Measurements from ENCODE around the gene NPEPL1. TPM values are rescaled to one million over a fixed set of nuclear protein-coding genes. Genes with fewer than 3 reads are reported as not detected.
"Not testable (repeated sequence)": the region's sequence is repeated elsewhere in the genome, so short reads cannot be mapped to it uniquely, and the experiment has no call there.

Gene NPEPL1
- total and polyA plus RNA-seq, 2 donors, result 7.4 to 52.3 TPM

GRCh38 chr20:58755062-58755697 is 62.6 kb downstream of the NPEPL1 start:
- Histone ChIP-seq H3K9me3 (ENCODE audit: control insufficient read depth in 2 of 2, insufficient read depth in 1 of 2, low read length in 1 of 2) (no peaks in the 10 kb centered on the region), H3K27me3 (ENCODE audit: control insufficient read depth in 2 of 2, insufficient read depth in 1 of 2, low read length in 1 of 2) (peaks cover 0 to 5% of the 10 kb centered on the region in 2 donors), H3K4me3 (ENCODE audit: low read length in 2 of 2) (no peak overlapping the region), H3K4me1 (ENCODE audit: control insufficient read depth in 2 of 2, insufficient read depth in 2 of 2, low read length in 2 of 2) (no peaks in the 10 kb centered on the region), H3K27ac (ENCODE audit: low read depth in 1 of 2, low read length in 1 of 2) (no peak overlapping the region), H3K36me3 (ENCODE audit: control insufficient read depth in 2 of 2, insufficient read depth in 2 of 2, low read length in 1 of 2) (no peaks in the 10 kb centered on the region)
- no peak for DNase-seq (ENCODE audit: low read depth in 6 of 9, low spot score in 9 of 9)
- 93% methylated on average over 18 of the region's 18 CpGs for WGBS

GRCh38 chr20:58755766-58756449 is 63.3 kb downstream of the NPEPL1 start:
- no peak overlapping the region for H3K4me3 ChIP-seq (ENCODE audit: low read length in 2 of 2)
- no peak overlapping the region for H3K27ac ChIP-seq (ENCODE audit: low read depth in 1 of 2, low read length in 1 of 2)
- 88% methylated on average over 28 of the region's 28 CpGs for WGBS
- H3K9me3 ChIP-seq (ENCODE audit: control insufficient read depth in 2 of 2, insufficient read depth in 1 of 2, low read length in 1 of 2), result no peaks in the 10 kb centered on the region
- peaks cover 0 to 5% of the 10 kb centered on the region in 2 donors for H3K27me3 ChIP-seq (ENCODE audit: control insufficient read depth in 2 of 2, insufficient read depth in 1 of 2, low read length in 1 of 2)
- H3K4me1 ChIP-seq (ENCODE audit: control insufficient read depth in 2 of 2, insufficient read depth in 2 of 2, low read length in 2 of 2), result no peaks in the 10 kb centered on the region
- H3K36me3 ChIP-seq (ENCODE audit: control insufficient read depth in 2 of 2, insufficient read depth in 2 of 2, low read length in 1 of 2), result no peaks in the 10 kb centered on the region
- no peak for DNase-seq (ENCODE audit: low read depth in 6 of 9, low spot score in 9 of 9)

- WGBS, result 76% methylated on average over 7 of the region's 7 CpGs
- Histone ChIP-seq H3K27ac (ENCODE audit: low read depth in 1 of 2, low read length in 1 of 2) (no peak overlapping the region), H3K27me3 (ENCODE audit: control insufficient read depth in 2 of 2, insufficient read depth in 1 of 2, low read length in 1 of 2) (peaks cover 0 to 5% of the 10 kb centered on the region in 2 donors), H3K4me1 (ENCODE audit: control insufficient read depth in 2 of 2, insufficient read depth in 2 of 2, low read length in 2 of 2) (no peaks in the 10 kb centered on the region), H3K36me3 (ENCODE audit: control insufficient read depth in 2 of 2, insufficient read depth in 2 of 2, low read length in 1 of 2) (no peaks in the 10 kb centered on the region), H3K9me3 (ENCODE audit: control insufficient read depth in 2 of 2, insufficient read depth in 1 of 2, low read length in 1 of 2) (no peaks in the 10 kb centered on the region), H3K4me3 (ENCODE audit: low read length in 2 of 2) (no peak overlapping the region)
- no peak for DNase-seq (ENCODE audit: low read depth in 6 of 9, low spot score in 9 of 9)
Observed at GRCh38 chr20:58756450-58756775, 63.8 kb downstream of the NPEPL1 start.

GRCh38 chr20:58757647-58758046 is 65.0 kb downstream of the NPEPL1 start:
- H3K4me1 ChIP-seq (ENCODE audit: control insufficient read depth in 2 of 2, insufficient read depth in 2 of 2, low read length in 2 of 2); H3K36me3 ChIP-seq (ENCODE audit: control insufficient read depth in 2 of 2, insufficient read depth in 2 of 2, low read length in 1 of 2); DNase-seq (ENCODE audit: low read depth in 6 of 9, low spot score in 9 of 9); H3K9me3 ChIP-seq (ENCODE audit: control insufficient read depth in 2 of 2, insufficient read depth in 1 of 2, low read length in 1 of 2); H3K4me3 ChIP-seq (ENCODE audit: low read length in 2 of 2); H3K27me3 ChIP-seq (ENCODE audit: control insufficient read depth in 2 of 2, insufficient read depth in 1 of 2, low read length in 1 of 2); H3K27ac ChIP-seq (ENCODE audit: low read depth in 1 of 2, low read length in 1 of 2): not testable (repeated sequence)
- WGBS, result 98% methylated on average over 5 of the region's 5 CpGs

GRCh38 chr20:58759947-58760346 is 67.3 kb downstream of the NPEPL1 start:
- no peak for DNase-seq (ENCODE audit: low read depth in 6 of 9, low spot score in 9 of 9)
- WGBS, result 94% methylated on average over 3 of the region's 3 CpGs
- H3K9me3 ChIP-seq (ENCODE audit: control insufficient read depth in 2 of 2, insufficient read depth in 1 of 2, low read length in 1 of 2), result no peaks in the 10 kb centered on the region

GRCh38 chr20:58760856-58761255 is 68.3 kb downstream of the NPEPL1 start:
- Histone ChIP-seq H3K4me3 (ENCODE audit: low read length in 2 of 2) (no peak overlapping the region), H3K27ac (ENCODE audit: low read depth in 1 of 2, low read length in 1 of 2) (no peak overlapping the region), H3K27me3 (ENCODE audit: control insufficient read depth in 2 of 2, insufficient read depth in 1 of 2, low read length in 1 of 2) (no peaks in the 10 kb centered on the region), H3K4me1 (ENCODE audit: control insufficient read depth in 2 of 2, insufficient read depth in 2 of 2, low read length in 2 of 2) (no peaks in the 10 kb centered on the region), H3K36me3 (ENCODE audit: control insufficient read depth in 2 of 2, insufficient read depth in 2 of 2, low read length in 1 of 2) (no peaks in the 10 kb centered on the region), H3K9me3 (ENCODE audit: control insufficient read depth in 2 of 2, insufficient read depth in 1 of 2, low read length in 1 of 2) (no peaks in the 10 kb centered on the region)
- WGBS, result 99% methylated on average over 3 of the region's 3 CpGs
- DNase-seq (ENCODE audit: low read depth in 6 of 9, low spot score in 9 of 9), result no peak

More at GRCh38 chr20:58759947-58760346, 67.3 kb downstream of the NPEPL1 start:
- H3K36me3 ChIP-seq (ENCODE audit: control insufficient read depth in 2 of 2, insufficient read depth in 2 of 2, low read length in 1 of 2), result no peaks in the 10 kb centered on the region
- no peaks in the 10 kb centered on the region for H3K27me3 ChIP-seq (ENCODE audit: control insufficient read depth in 2 of 2, insufficient read depth in 1 of 2, low read length in 1 of 2)
- no peak overlapping the region for H3K4me3 ChIP-seq (ENCODE audit: low read length in 2 of 2)
- H3K4me1 ChIP-seq (ENCODE audit: control insufficient read depth in 2 of 2, insufficient read depth in 2 of 2, low read length in 2 of 2), result no peaks in the 10 kb centered on the region
- H3K27ac ChIP-seq (ENCODE audit: low read depth in 1 of 2, low read length in 1 of 2), result no peak overlapping the region

- no peaks in the 10 kb centered on the region for H3K4me1 ChIP-seq (ENCODE audit: control insufficient read depth in 2 of 2, insufficient read depth in 2 of 2, low read length in 2 of 2)
- WGBS, result 92% methylated on average over 4 of the region's 4 CpGs
- no peaks in the 10 kb centered on the region for H3K9me3 ChIP-seq (ENCODE audit: control insufficient read depth in 2 of 2, insufficient read depth in 1 of 2, low read length in 1 of 2)
- H3K27me3 ChIP-seq (ENCODE audit: control insufficient read depth in 2 of 2, insufficient read depth in 1 of 2, low read length in 1 of 2), result no peaks in the 10 kb centered on the region
- no peak overlapping the region for H3K27ac ChIP-seq (ENCODE audit: low read depth in 1 of 2, low read length in 1 of 2)
- no peaks in the 10 kb centered on the region for H3K36me3 ChIP-seq (ENCODE audit: control insufficient read depth in 2 of 2, insufficient read depth in 2 of 2, low read length in 1 of 2)
- DNase-seq (ENCODE audit: low read depth in 6 of 9, low spot score in 9 of 9), result no peak
- no peak overlapping the region for H3K4me3 ChIP-seq (ENCODE audit: low read length in 2 of 2)
Observed at GRCh38 chr20:58762120-58762519, 69.5 kb downstream of the NPEPL1 start.

GRCh38 chr20:58763076-58763475 is 70.5 kb downstream of the NPEPL1 start:
- H3K4me1 ChIP-seq (ENCODE audit: control insufficient read depth in 2 of 2, insufficient read depth in 2 of 2, low read length in 2 of 2), result no peaks in the 10 kb centered on the region
- no peaks in the 10 kb centered on the region for H3K36me3 ChIP-seq (ENCODE audit: control insufficient read depth in 2 of 2, insufficient read depth in 2 of 2, low read length in 1 of 2)
- H3K27ac ChIP-seq (ENCODE audit: low read depth in 1 of 2, low read length in 1 of 2), result no peak overlapping the region
- 87% methylated on average over 7 of the region's 7 CpGs for WGBS
- no peak for DNase-seq (ENCODE audit: low read depth in 6 of 9, low spot score in 9 of 9)
- H3K27me3 ChIP-seq (ENCODE audit: control insufficient read depth in 2 of 2, insufficient read depth in 1 of 2, low read length in 1 of 2), result no peaks in the 10 kb centered on the region
- no peaks in the 10 kb centered on the region for H3K9me3 ChIP-seq (ENCODE audit: control insufficient read depth in 2 of 2, insufficient read depth in 1 of 2, low read length in 1 of 2)
- no peak overlapping the region for H3K4me3 ChIP-seq (ENCODE audit: low read length in 2 of 2)

Data from thymus (tissue), 11 donors.